Panc1 (cell line): ENCODE results near the gene DDX4. TPM values are rescaled to one million over a fixed set of nuclear protein-coding genes. Genes with fewer than 3 reads are reported as not detected.

Source experiments
- ATAC-seq: fragments of 200-7000 bp; cut with Tn5 transposase; 2 replicates; pipeline ENCODE4 v1.9.1; 2020; ENCODE audit warnings: mild to moderate bottlenecking, moderate library complexity
- BruUV-seq: library from RNA; stranded (reverse); fragments of 400-500 nt; replicated peaks from 2 replicates; lab custom pipeline; 2021; lab: Mats Ljungman, UMichigan
- CTCF ChIA-PET: fragments of 300-600 bp; sonication (Branson Sonifier 250); formaldehyde crosslinking; loops from one replicate; lab custom pipeline; 2022; ENCODE audit warnings: antibody characterized with exemption; lab: Charles Lee
- POLR2A ChIA-PET: fragments of 300-600 bp; sonication (Branson Sonifier 250); formaldehyde crosslinking; loops from one replicate; lab custom pipeline; 2022; ENCODE audit warnings: antibody characterized with exemption; lab: Charles Lee
- DNase-seq: peaks from one replicate; pipeline ENCODE4 v3.0.0-alpha.2; 2010; ENCODE audit warnings: low read depth, low spot score
- H3K27ac ChIP-seq: 2 replicates; pipeline ENCODE4 v1.5.1; 2011; ENCODE audit warnings: mild to moderate bottlenecking, low read length, inconsistent platforms
- H3K27me3 ChIP-seq: fragments of 200-500 bp; sonication (Bioruptor generic); 2 replicates; pipeline ENCODE4 v1.6.0; 2014; ENCODE audit warnings: low read length, inconsistent platforms; ENCODE audit not compliant: control insufficient read depth, insufficient read depth
- H3K36me3 ChIP-seq: fragments of 200-500 bp; sonication (Bioruptor generic); 2 replicates; pipeline ENCODE4 v1.5.1; 2014; ENCODE audit warnings: inconsistent platforms, mild to moderate bottlenecking, low read length, moderate library complexity; ENCODE audit not compliant: control insufficient read depth, insufficient read depth
- H3K4me1 ChIP-seq: 2 replicates; pipeline ENCODE4 v1.5.1; 2011; ENCODE audit warnings: inconsistent platforms, mild to moderate bottlenecking, low read length, moderate library complexity; ENCODE audit not compliant: control insufficient read depth, insufficient read depth
- H3K4me3 ChIP-seq, 2 experiments: 2 replicates each; pipeline ENCODE4 v1.5.1; 2011 to 2012; ENCODE audit warnings: low read depth in 2 of 2, low read length in 2 of 2, mild to moderate bottlenecking in 2 of 2, inconsistent platforms in 1 of 2, moderate library complexity in 1 of 2
- H3K9me3 ChIP-seq: fragments of 200-500 bp; sonication (Bioruptor generic); 2 replicates; pipeline ENCODE4 v1.5.1; 2014; ENCODE audit warnings: low read depth, mild to moderate bottlenecking, inconsistent platforms, low read length, moderate library complexity; ENCODE audit not compliant: control insufficient read depth, insufficient read depth
- CTCF ChIP-seq: fragments of 450-650 bp; IDR thresholded peaks from 2 replicates; pipeline ENCODE4 v1.5.1; 2017; ENCODE audit warnings: mild to moderate bottlenecking
- POLR2AphosphoS5 ChIP-seq: IDR thresholded peaks from 2 replicates; pipeline ENCODE4 v1.6.1; 2012; ENCODE audit warnings: mild to moderate bottlenecking, low read depth, low read length, moderate library complexity
- REST ChIP-seq, 2 experiments: IDR thresholded peaks; 2 replicates each; pipeline ENCODE4 v1.6.1; 2011 to 2012; ENCODE audit warnings: low read depth in 2 of 2, control low read depth in 1 of 2, low read length in 1 of 2, mild to moderate bottlenecking in 1 of 2, moderate library complexity in 1 of 2; ENCODE audit not compliant: insufficient read depth in 1 of 2
- SIN3A ChIP-seq: IDR thresholded peaks from 2 replicates; pipeline ENCODE4 v1.6.1; 2012; ENCODE audit warnings: low read depth, mild to moderate bottlenecking, low read length, moderate library complexity, borderline replicate concordance; ENCODE audit not compliant: insufficient read depth
- TCF7L2 ChIP-seq: IDR thresholded peaks from 2 replicates; pipeline ENCODE4 v1.6.1; 2011; ENCODE audit warnings: mild to moderate bottlenecking, low read depth, low read length, inconsistent platforms
- in situ Hi-C: cut with HindIII; loops from 2 replicates; pipeline ENCODE4 v1.10.0; 2016; ENCODE audit warnings: low sequenced_read_pairs, low pct_unique_long_range_greater_than_20kb
- intact Hi-C: fragments of 100-400 bp; cut with micrococcal nuclease; formaldehyde crosslinking; loops from one replicate; pipeline ENCODE4 v1.10.0; 2022; ENCODE audit not compliant: unreplicated experiment
- total RNA-seq: library from RNA; stranded (reverse); gene quantifications from one replicate; pipeline ENCODE4 v1.2.1, GENCODE V29; 2021; ENCODE audit not compliant: unreplicated experiment

Gene DDX4
- total RNA-seq, 1 experiment from 2014 or later: not detected

- no peak for TF ChIP-seq REST (IDR thresholded peaks at IDR 0.05; ENCODE audit: insufficient read depth in 1 of 2, low read depth in 2 of 2, low read length in 1 of 2)
- no peak for TF ChIP-seq TCF7L2
- no peak for TF ChIP-seq SIN3A
- no peak for TF ChIP-seq POLR2AphosphoS5
- TF ChIP-seq CTCF: no peak
- Histone ChIP-seq H3K4me3 (no peak overlapping the region), H3K4me1 (peaks cover 6% of the 10 kb centered on the region; the same call in 1 of the 2 replicates), H3K27ac (no peak overlapping the region), H3K9me3 (no peaks in the 10 kb centered on the region), H3K36me3 (no peaks in the 10 kb centered on the region), H3K27me3 (no peaks in the 10 kb centered on the region)
- in situ Hi-C loops: no loop called here
- no peak for DNase-seq
- BruUV-seq: no TSS peak
- no peak for ATAC-seq
- CTCF ChIA-PET: interaction anchor here (0.7 kb wide), 1 partner anchor 143 kb away, joined by 5 read pairs; no protein-coding TSS in a partner anchor
- POLR2A ChIA-PET: no interaction called here
- intact Hi-C loops: no loop called here
Observed at GRCh38 chr5:55856516-55857246, 118.8 kb downstream of the DDX4 start.

- Histone ChIP-seq H3K4me3 (no peak overlapping the region), H3K4me1 (peaks cover 6% of the 10 kb centered on the region; the same call in 1 of the 2 replicates), H3K27ac (no peak overlapping the region), H3K36me3 (no peaks in the 10 kb centered on the region), H3K27me3 (no peaks in the 10 kb centered on the region), H3K9me3 (no peaks in the 10 kb centered on the region)
- BruUV-seq: no TSS peak
- TF ChIP-seq REST (IDR thresholded peaks at IDR 0.05; ENCODE audit: insufficient read depth in 1 of 2, low read depth in 2 of 2, low read length in 1 of 2) (no peak), CTCF (no peak), SIN3A (no peak), TCF7L2 (no peak), POLR2AphosphoS5 (no peak)
- DNase-seq (no peak), ATAC-seq (no peak)
- POLR2A ChIA-PET: no interaction called here
- CTCF ChIA-PET: no interaction called here
- in situ Hi-C loops (no loop called here), intact Hi-C loops (no loop called here)
Observed at GRCh38 chr5:55857247-55857640, 119.4 kb downstream of the DDX4 start.
